WTC11 (cell line): Measurements from ENCODE around the gene GPR65. TPM values are rescaled to one million over a fixed set of nuclear protein-coding genes. Genes with fewer than 3 reads are reported as not detected.

Experiments used
- ATAC-seq: fragments of 200-7000 bp; cut with Tn5 transposase; 2 replicates; pipeline ENCODE4 v1.10.0; 2021; ENCODE audit warnings: mild to moderate bottlenecking, moderate library complexity
- CTCF ChIA-PET: fragments of 300-600 bp; sonication (Branson Sonifier 250); formaldehyde crosslinking; loops from one replicate; lab custom pipeline; 2021; ENCODE audit warnings: antibody characterized with exemption; lab: Charles Lee
- POLR2A ChIA-PET: fragments of 350-600 bp; sonication (Branson Sonifier 250); formaldehyde crosslinking; loops from one replicate; lab custom pipeline; 2021; ENCODE audit warnings: antibody characterized with exemption; lab: Charles Lee
- DNase-seq: peaks from one replicate; pipeline ENCODE4 v3.0.0; 2021; ENCODE audit warnings: low spot score
- H3K27ac Mint-ChIP-seq: 2 replicates; pipeline ENCODE4 v1.8.0; 2021; ENCODE audit warnings: mixed read lengths
- H3K27me3 Mint-ChIP-seq: 2 replicates; pipeline ENCODE4 v1.8.0; 2021; ENCODE audit warnings: low read depth, mild to moderate bottlenecking, moderate library complexity, mixed read lengths
- H3K36me3 Mint-ChIP-seq: 2 replicates; pipeline ENCODE4 v1.8.0; 2021; ENCODE audit warnings: mixed read lengths
- H3K4me1 Mint-ChIP-seq: 2 replicates; pipeline ENCODE4 v1.8.0; 2022; ENCODE audit warnings: mixed read lengths
- H3K4me3 Mint-ChIP-seq: 2 replicates; pipeline ENCODE4 v1.8.0; 2021; ENCODE audit warnings: mild to moderate bottlenecking, moderate library complexity, mixed read lengths
- H3K9me3 Mint-ChIP-seq: 2 replicates; pipeline ENCODE4 v1.8.0; 2021; ENCODE audit warnings: mixed read lengths
- AR ChIP-seq: fragments of 250-450 bp; sonication (Bioruptor Pico); IDR thresholded peaks from 2 replicates; pipeline ENCODE4 v1.9.0; 2021; ENCODE audit warnings: mild to moderate bottlenecking
- CBFB ChIP-seq: sonication (generic); formaldehyde crosslinking; IDR thresholded peaks from 2 replicates; pipeline ENCODE4 v1.8.1; 2022; ENCODE audit warnings: mild to moderate bottlenecking, low read depth, missing genetic modification reagents
- CREB1 ChIP-seq: sonication (generic); formaldehyde crosslinking; IDR thresholded peaks from 2 replicates; pipeline ENCODE4 v1.8.0; 2023; ENCODE audit warnings: mild to moderate bottlenecking, missing genetic modification reagents
- CREM ChIP-seq: sonication (generic); formaldehyde crosslinking; IDR thresholded peaks from 2 replicates; pipeline ENCODE4 v1.8.1; 2022; ENCODE audit warnings: mild to moderate bottlenecking, missing genetic modification reagents, moderate library complexity
- GRHL2 ChIP-seq: fragments of 250-450 bp; sonication (Bioruptor Pico); IDR thresholded peaks from 2 replicates; pipeline ENCODE4 v1.8.0; 2022; ENCODE audit warnings: mild to moderate bottlenecking, moderate library complexity; ENCODE audit not compliant: insufficient replicate concordance, severe bottlenecking
- IRF2 ChIP-seq: sonication (generic); formaldehyde crosslinking; IDR thresholded peaks from 2 replicates; pipeline ENCODE4 v1.8.0; 2022; ENCODE audit warnings: low read depth, missing genetic modification reagents, borderline replicate concordance
- JUN ChIP-seq: sonication (generic); formaldehyde crosslinking; IDR thresholded peaks from 2 replicates; pipeline ENCODE4 v1.8.0; 2023; ENCODE audit warnings: mild to moderate bottlenecking, missing genetic modification reagents
- KAT7 ChIP-seq: sonication (generic); formaldehyde crosslinking; IDR thresholded peaks from 2 replicates; pipeline ENCODE4 v1.8.1; 2023; ENCODE audit warnings: missing genetic modification reagents, mild to moderate bottlenecking, borderline replicate concordance
- MAX ChIP-seq: sonication (generic); formaldehyde crosslinking; IDR thresholded peaks from 2 replicates; pipeline ENCODE4 v1.8.0; 2022; ENCODE audit warnings: mild to moderate bottlenecking, missing genetic modification reagents
- MXD4 ChIP-seq: fragments of 250-450 bp; sonication (Bioruptor Pico); IDR thresholded peaks from 2 replicates; pipeline ENCODE4 v1.8.0; 2021; ENCODE audit warnings: mild to moderate bottlenecking, moderate library complexity, borderline replicate concordance
- MYBL2 ChIP-seq: sonication (generic); formaldehyde crosslinking; IDR thresholded peaks from 2 replicates; pipeline ENCODE4 v1.8.1; 2023; ENCODE audit warnings: mild to moderate bottlenecking, moderate library complexity, missing genetic modification reagents
- NR3C1 ChIP-seq: sonication (generic); formaldehyde crosslinking; conservative IDR thresholded peaks from 2 replicates; pipeline ENCODE4 v1.8.1; 2023; ENCODE audit warnings: low read depth, mild to moderate bottlenecking, missing genetic modification reagents
- PRDM15 ChIP-seq: sonication (generic); formaldehyde crosslinking; IDR thresholded peaks from 2 replicates; pipeline ENCODE4 v1.8.0; 2022; ENCODE audit warnings: missing genetic modification reagents
- RELA ChIP-seq: sonication (generic); formaldehyde crosslinking; IDR thresholded peaks from 2 replicates; pipeline ENCODE4 v1.8.1; 2022; ENCODE audit warnings: missing genetic modification reagents, mild to moderate bottlenecking, borderline replicate concordance
- RORB ChIP-seq: fragments of 250-450 bp; sonication (Bioruptor Pico); IDR thresholded peaks from 2 replicates; pipeline ENCODE4 v1.9.0; 2021; ENCODE audit warnings: mild to moderate bottlenecking
- SMAD3 ChIP-seq: sonication (generic); formaldehyde crosslinking; IDR thresholded peaks from 2 replicates; pipeline ENCODE4 v1.8.0; 2022; ENCODE audit warnings: missing genetic modification reagents, mild to moderate bottlenecking, borderline replicate concordance
- SMAD4 ChIP-seq: sonication (generic); formaldehyde crosslinking; IDR thresholded peaks from 2 replicates; pipeline ENCODE4 v1.8.0; 2022; ENCODE audit warnings: mild to moderate bottlenecking, missing genetic modification reagents
- TCF7 ChIP-seq: sonication (generic); formaldehyde crosslinking; IDR thresholded peaks from 2 replicates; pipeline ENCODE4 v1.8.0; 2022; ENCODE audit warnings: mild to moderate bottlenecking, low read depth, missing genetic modification reagents, moderate library complexity
- TEAD1 ChIP-seq: sonication (generic); formaldehyde crosslinking; IDR thresholded peaks from 2 replicates; pipeline ENCODE4 v1.8.0; 2022; ENCODE audit warnings: mild to moderate bottlenecking, missing genetic modification reagents
- TP53 ChIP-seq: sonication (generic); formaldehyde crosslinking; IDR thresholded peaks from 2 replicates; pipeline ENCODE4 v1.8.1; 2023; ENCODE audit warnings: mild to moderate bottlenecking, missing genetic modification reagents
- ZBTB21 ChIP-seq: sonication (generic); formaldehyde crosslinking; IDR thresholded peaks from 2 replicates; pipeline ENCODE4 v1.8.1; 2023; ENCODE audit warnings: mild to moderate bottlenecking, missing genetic modification reagents, borderline replicate concordance
- ZNF138 ChIP-seq: sonication (generic); formaldehyde crosslinking; conservative IDR thresholded peaks from 2 replicates; pipeline ENCODE4 v1.8.1; 2022; ENCODE audit warnings: mild to moderate bottlenecking, moderate library complexity, missing genetic modification reagents
- ZNF219 ChIP-seq: sonication (generic); formaldehyde crosslinking; IDR thresholded peaks from 2 replicates; pipeline ENCODE4 v1.8.0; 2023; ENCODE audit warnings: missing genetic modification reagents, mild to moderate bottlenecking, borderline replicate concordance
- ZNF396 ChIP-seq: fragments of 250-450 bp; sonication (Bioruptor Pico); IDR thresholded peaks from 2 replicates; pipeline ENCODE4 v1.8.0; 2021; ENCODE audit warnings: mild to moderate bottlenecking, moderate library complexity, borderline replicate concordance
- ZNF671 ChIP-seq: fragments of 250-450 bp; sonication (Bioruptor Pico); IDR thresholded peaks from 2 replicates; pipeline ENCODE4 v1.8.0; 2021; ENCODE audit warnings: mild to moderate bottlenecking
- total RNA-seq: library from RNA; stranded (reverse); gene quantifications from 3 replicates; pipeline ENCODE4 v1.2.3, GENCODE V29; 2021
- TF ChIP-seq, protein P1 (sequence below): fragments of 250-450 bp; sonication (Bioruptor Pico); IDR thresholded peaks from 2 replicates; pipeline ENCODE4 v1.9.0; 2021; ENCODE audit warnings: moderate library complexity, mild to moderate bottlenecking, inconsistent platforms, borderline replicate concordance
- TF ChIP-seq, protein P2 (sequence below): sonication (generic); formaldehyde crosslinking; IDR thresholded peaks from 2 replicates; pipeline ENCODE4 v1.8.1; 2023; ENCODE audit warnings: mild to moderate bottlenecking, moderate library complexity, missing genetic modification reagents
- TF ChIP-seq, protein P3 (sequence below): sonication (generic); formaldehyde crosslinking; IDR thresholded peaks from 2 replicates; pipeline ENCODE4 v1.8.0; 2022; ENCODE audit warnings: mild to moderate bottlenecking, missing genetic modification reagents

GPR65 gene
- total RNA-seq, 1 experiment from 2014 or later = not detected

GRCh38 chr14:88025313-88025712 lies 20.4 kb downstream of the GPR65 start (continued):
- TF ChIP-seq GRHL2 (CRISPR knock-in tag) (no peak), RORB (CRISPR knock-in tag) (no peak), AR (no peak), SMAD4 (CRISPR knock-in tag) (no peak), MAX (CRISPR knock-in tag) (no peak), ZNF671 (no peak), ZNF138 (no peak), MXD4 (CRISPR knock-in tag) (no peak), CREB1 (CRISPR knock-in tag) (no peak)

- CTCF ChIA-PET = interaction anchor here (1.3 kb wide), 1 partner anchor 142 kb away, joined by 3 read pairs; no protein-coding TSS in a partner anchor
- no peak overlapping the region for H3K4me3 Mint-ChIP-seq
- no peak for TF ChIP-seq TEAD1 (CRISPR knock-in tag)
- TF ChIP-seq, protein P1, sequence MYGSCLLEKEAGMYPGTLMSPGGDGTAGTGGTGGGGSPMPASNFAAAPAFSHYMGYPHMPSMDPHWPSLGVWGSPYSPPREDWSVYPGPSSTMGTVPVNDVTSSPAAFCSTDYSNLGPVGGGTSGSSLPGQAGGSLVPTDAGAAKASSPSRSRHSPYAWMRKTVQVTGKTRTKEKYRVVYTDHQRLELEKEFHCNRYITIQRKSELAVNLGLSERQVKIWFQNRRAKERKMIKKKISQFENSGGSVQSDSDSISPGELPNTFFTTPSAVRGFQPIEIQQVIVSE = no peak
- TF ChIP-seq TP53 (CRISPR knock-in tag) = no peak
- TF ChIP-seq NR3C1 = no peak
- no peak for TF ChIP-seq SMAD3 (CRISPR knock-in tag)
- TF ChIP-seq, protein P2, sequence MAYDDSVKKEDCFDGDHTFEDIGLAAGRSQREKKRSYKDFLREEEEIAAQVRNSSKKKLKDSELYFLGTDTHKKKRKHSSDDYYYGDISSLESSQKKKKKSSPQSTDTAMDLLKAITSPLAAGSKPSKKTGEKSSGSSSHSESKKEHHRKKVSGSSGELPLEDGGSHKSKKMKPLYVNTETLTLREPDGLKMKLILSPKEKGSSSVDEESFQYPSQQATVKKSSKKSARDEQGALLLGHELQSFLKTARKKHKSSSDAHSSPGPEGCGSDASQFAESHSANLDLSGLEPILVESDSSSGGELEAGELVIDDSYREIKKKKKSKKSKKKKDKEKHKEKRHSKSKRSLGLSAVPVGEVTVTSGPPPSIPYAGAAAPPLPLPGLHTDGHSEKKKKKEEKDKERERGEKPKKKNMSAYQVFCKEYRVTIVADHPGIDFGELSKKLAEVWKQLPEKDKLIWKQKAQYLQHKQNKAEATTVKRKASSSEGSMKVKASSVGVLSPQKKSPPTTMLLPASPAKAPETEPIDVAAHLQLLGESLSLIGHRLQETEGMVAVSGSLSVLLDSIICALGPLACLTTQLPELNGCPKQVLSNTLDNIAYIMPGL (CRISPR knock-in tag) = no peak
- no peak for TF ChIP-seq ZNF219 (CRISPR knock-in tag)
- TF ChIP-seq PRDM15 (CRISPR knock-in tag) = no peak
- no peak for TF ChIP-seq JUN (CRISPR knock-in tag)
- TF ChIP-seq, protein P3, sequence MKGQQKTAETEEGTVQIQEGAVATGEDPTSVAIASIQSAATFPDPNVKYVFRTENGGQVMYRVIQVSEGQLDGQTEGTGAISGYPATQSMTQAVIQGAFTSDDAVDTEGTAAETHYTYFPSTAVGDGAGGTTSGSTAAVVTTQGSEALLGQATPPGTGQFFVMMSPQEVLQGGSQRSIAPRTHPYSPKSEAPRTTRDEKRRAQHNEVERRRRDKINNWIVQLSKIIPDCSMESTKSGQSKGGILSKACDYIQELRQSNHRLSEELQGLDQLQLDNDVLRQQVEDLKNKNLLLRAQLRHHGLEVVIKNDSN = no peak
- TF ChIP-seq MYBL2 (CRISPR knock-in tag) = no peak
- TF ChIP-seq ZNF396 (CRISPR knock-in tag) = no peak
- TF ChIP-seq CREM (CRISPR knock-in tag) = no peak
- no peak for TF ChIP-seq IRF2 (CRISPR knock-in tag)
- TF ChIP-seq KAT7 (CRISPR knock-in tag) = no peak
- TF ChIP-seq RELA (CRISPR knock-in tag) = no peak
- no peak for TF ChIP-seq RORB (CRISPR knock-in tag)
- TF ChIP-seq CBFB (CRISPR knock-in tag) = no peak
- TF ChIP-seq ZBTB21 (CRISPR knock-in tag) = no peak
- no peak for TF ChIP-seq TCF7 (CRISPR knock-in tag)
- no peaks in the 10 kb centered on the region for H3K27me3 Mint-ChIP-seq
- H3K9me3 Mint-ChIP-seq = no peaks in the 10 kb centered on the region
- ATAC-seq (no peak), DNase-seq (no peak)
- H3K36me3 Mint-ChIP-seq = no peaks in the 10 kb centered on the region
- H3K27ac Mint-ChIP-seq = no peak overlapping the region
- POLR2A ChIA-PET = no interaction called here
- H3K4me1 Mint-ChIP-seq = peaks cover 27% of the 10 kb centered on the region
Measured at GRCh38 chr14:88026890-88027289, 22.0 kb downstream of the GPR65 start.
